Ammon's horn (tissue), 1 donor: ENCODE results near the gene CCT8L2.
"Not testable (repeated sequence)": the region's sequence is repeated elsewhere in the genome, so short reads cannot be mapped to it uniquely, and the experiment has no call there.

Experiments
- DNase-seq: peaks from one replicate; pipeline ENCODE4 v3.0.0-alpha.2; 2016; ENCODE audit warnings: low spot score

The CCT8L2 gene

GRCh38 chr22:16592710-16593109 lies at the start of gene CCT8L2:
Gene CCT8L2 (minus strand): TSS chr22:16592810. CDS start chr22:16592550, 260 bp downstream.
- DNase-seq = not testable (repeated sequence)

- DNase-seq = not testable (repeated sequence)
These were observed 42.8 kb upstream of the CCT8L2 start for GRCh38 chr22:16635442-16635841.

DNA sequence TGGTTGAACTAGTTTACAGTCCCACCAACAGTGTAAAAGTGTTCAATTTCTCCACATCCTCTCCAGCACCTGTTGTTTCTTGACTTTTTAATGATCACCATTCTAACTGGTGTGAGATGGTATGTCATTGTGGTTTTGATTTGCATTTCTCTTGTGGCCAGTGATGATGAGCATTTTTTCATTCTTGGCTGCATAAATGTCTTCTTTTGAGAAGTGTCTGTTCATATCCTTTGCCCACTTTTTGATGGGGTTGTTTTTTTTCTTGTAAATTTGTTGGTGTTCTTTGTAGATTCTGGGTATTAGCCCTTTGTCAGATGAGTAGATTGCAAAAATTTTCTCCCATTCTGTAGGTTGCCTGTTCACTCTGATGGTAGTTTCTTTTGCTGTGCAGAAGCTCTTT lies 41.5 kb upstream of the CCT8L2 start:
- not testable (repeated sequence) for DNase-seq

GRCh38 chr22:16628476-16628875 lies 35.9 kb upstream of the CCT8L2 start:
- not testable (repeated sequence) for DNase-seq

- DNase-seq = not testable (repeated sequence)
These were observed 32.4 kb upstream of the CCT8L2 start for GRCh38 chr22:16625018-16625417.

DNA sequence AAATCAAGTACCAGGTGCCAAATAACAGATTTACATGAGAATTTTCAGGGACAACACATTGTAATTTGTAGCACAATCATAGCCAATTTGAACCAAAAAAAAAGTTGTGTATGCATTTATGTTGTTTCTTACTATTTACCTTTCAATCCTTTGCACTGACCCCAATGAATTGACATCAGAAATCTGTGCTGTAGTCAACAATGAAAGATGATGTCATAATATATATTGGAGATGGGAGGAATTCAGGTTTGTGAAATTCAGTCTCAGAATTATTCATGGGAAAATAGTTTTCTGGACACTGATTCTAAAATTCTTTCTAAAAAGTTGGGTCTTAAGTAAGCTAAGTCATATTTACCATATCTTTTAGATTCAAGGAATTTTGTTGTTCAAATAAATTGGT lies 31.0 kb upstream of the CCT8L2 start:
- not testable (repeated sequence) for DNase-seq

DNA sequence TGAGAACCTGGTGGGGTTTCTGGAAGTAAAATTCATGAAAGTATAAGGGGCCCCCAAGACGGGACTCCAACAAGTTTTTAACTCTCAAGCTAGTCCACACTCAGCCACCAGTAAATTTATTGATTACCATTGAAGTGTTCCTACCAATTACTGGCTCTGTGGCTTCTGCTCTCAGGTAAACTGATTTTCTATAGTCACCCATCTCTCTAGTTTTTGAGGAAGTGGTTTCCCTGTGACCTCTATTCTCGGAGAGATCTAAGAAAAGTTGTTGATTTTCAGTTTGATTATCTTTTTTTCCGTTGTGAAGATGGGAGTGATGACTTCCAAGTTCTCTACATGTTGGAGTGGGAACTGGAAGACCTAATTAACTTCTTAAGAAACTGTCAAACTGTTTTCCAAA lies 24.9 kb upstream of the CCT8L2 start:
- not testable (repeated sequence) for DNase-seq

DNA sequence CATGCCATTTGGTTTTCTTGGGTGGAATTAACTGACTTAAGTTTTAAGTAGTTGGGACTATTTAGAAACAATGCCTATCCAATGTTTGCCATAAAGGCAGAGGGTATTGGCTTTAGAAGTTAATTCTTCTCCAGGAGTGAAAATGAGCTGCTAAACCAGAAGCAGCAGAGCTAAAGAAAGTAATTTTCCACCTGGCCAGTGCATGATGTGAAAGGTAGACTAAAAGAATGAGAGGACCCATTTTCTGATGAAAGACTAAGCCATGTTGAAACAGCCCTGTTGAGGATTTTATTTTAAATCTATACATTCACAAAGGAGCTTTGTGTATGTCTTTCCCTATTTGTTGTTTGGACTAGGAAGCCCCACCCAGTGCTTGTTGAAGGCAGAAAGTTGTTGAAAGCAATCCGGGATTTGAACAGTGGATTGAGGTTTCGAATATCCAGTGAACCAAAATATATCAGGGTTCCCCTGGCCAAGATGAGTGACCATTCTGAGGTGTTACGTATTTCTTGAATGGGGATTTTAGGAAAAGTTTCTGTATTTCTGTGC lies 23.9 kb upstream of the CCT8L2 start:
- not testable (repeated sequence) for DNase-seq

DNA sequence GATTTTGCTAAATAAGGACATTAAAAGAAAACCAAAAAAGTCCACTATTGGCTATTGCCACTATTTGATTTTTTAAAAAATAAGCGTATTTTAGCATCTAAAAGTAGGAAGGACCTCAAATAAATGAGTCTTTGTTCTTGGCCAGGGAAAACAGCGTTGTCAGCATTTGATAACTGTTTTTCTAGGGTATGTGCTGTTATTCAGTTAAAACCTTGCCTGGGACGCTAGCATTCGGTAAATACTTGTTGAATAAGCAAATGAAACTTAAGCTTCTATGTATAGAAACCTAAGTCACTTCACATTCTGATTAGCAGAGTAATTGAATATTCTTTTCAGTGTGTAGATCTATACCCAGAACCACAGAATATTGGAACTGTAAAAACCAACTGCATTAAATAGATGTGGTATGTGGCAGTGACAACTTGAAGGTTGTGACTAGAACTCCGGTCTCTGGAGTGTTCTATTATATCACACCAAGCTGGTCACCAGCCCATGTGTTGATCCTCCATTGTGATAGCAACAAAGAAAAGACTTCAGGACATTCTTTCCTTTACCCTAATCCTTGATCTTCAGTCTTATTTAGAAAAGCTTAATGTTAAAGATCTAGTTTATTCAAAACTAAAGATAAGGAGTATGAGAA lies 23.1 kb upstream of the CCT8L2 start:
- not testable (repeated sequence) for DNase-seq

GRCh38 chr22:16609548-16610261 lies 17.1 kb upstream of the CCT8L2 start:
- no peak for DNase-seq

DNA sequence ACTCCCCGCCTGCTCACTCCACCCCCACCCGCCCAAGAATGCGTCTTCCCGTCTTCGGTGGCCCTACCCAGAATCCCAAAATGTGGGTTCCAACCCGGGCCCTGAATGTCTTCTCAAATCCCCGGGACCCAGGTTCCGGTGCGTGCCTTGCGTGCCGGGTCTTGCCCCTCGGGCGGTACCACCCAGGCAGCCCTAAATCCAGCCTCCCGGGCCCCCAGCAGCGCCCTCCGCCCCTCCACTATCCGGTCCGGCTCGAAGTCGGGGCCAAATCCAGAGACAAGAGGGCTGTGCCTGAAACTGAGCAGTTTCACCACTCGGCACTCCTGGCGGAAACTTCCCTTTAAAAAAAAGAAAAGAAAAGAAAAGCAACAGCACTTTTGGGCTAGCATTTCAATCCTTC lies 16.3 kb upstream of the CCT8L2 start:
- no peak for DNase-seq

- DNase-seq = not testable (repeated sequence)
These were observed 11.8 kb upstream of the CCT8L2 start for GRCh38 chr22:16604257-16604998.

- not testable (repeated sequence) for DNase-seq
These were observed 11.2 kb upstream of the CCT8L2 start for GRCh38 chr22:16603770-16604242.

- no peak for DNase-seq
These were observed 10.8 kb upstream of the CCT8L2 start for GRCh38 chr22:16603448-16603768.

- DNase-seq = not testable (repeated sequence)
These were observed 10.3 kb upstream of the CCT8L2 start for GRCh38 chr22:16602728-16603447.

DNA sequence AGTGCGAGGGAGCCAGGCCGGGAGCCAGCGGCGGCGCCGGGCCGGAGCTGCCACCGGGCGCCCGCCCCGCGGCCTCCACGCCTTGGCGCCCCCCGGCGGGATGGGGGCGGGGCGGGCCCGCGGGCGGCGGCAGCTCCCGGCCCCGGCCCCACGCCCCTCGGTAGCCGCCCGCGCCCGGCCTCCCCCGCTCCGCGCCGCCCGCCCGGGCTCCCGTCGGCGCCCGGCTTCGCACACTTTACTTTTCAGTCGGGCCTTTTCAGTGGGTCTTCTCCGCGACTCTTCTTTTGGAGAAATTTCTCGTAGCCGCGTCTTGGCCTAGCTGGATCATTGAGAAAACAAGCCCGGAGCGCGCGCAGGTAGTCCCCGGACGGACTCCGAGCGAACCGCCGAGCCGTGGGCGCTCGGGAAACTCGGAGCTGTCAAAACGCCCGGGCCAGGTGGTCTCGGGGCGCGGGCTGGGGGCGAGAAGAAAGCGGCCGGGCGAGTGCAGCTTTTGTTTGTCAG lies 9.7 kb upstream of the CCT8L2 start:
- not testable (repeated sequence) for DNase-seq

- DNase-seq = peak; percentile 4
These were observed 9.0 kb upstream of the CCT8L2 start for GRCh38 chr22:16601437-16602223.

DNA sequence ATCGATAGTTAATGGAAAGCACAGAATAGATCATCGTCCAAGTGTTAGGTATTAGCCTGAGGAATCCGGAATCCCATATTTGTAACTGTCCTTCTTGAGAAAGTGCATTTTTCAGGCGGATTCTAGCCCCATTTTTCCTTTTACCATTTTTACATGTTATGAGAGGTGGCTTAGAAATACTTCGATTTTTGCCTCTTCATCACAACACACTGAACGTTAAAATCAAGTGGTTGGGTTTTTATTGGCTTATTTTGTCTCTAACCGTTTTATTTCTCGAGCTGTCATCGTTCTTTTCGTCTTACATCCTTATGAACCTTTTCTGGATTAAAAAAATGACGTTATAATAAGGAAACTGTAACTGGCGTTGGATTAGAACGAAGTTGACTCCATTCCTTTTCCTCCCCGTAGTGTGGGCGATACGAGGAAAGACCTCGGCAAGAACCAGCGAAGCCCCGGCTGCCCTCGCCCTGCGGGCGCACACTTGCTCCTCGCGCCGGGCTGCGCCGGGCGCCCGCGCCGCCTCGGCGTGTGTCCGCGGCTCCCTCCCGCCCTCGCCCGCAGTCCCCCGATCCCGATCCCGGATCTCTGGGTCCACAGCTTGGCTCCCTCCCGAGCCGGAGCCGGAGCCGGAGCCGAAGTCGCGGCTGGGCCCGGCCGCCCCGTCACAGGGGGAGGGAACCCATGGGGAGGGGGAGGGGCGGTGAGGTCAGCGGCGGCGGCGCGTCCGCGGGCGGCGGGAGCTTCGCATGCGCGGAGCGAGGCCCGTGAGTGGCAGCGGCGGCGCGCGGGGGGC lies 8.2 kb upstream of the CCT8L2 start:
- peak; percentile 74 for DNase-seq

DNA sequence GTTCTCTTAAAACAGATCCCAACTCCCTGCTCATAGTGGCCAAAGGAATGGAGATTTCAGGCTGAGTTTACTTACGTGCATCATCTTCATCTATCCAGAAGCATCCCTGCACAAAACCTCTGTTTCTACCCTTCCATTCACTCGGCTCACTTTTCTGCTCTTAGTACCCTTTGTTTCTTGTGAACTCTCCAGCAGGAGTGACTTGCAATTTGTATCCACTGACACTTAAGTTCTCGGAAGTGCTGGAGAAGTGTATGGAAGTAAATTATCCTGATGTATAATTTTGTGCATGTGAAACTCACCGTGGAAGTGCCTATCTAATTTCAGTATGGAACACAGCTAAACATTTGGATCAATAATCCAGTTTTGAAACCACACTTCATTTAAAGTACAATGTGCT lies 7.0 kb upstream of the CCT8L2 start:
- not testable (repeated sequence) for DNase-seq

- not testable (repeated sequence) for DNase-seq
These were observed 2.6 kb upstream of the CCT8L2 start for GRCh38 chr22:16595251-16595650.
